Loucy (cell line): ENCODE measurements around the gene SH3PXD2A.

Source experiments
- EZH2phosphoT487 ChIP-seq: fragments of 200-600 bp; IDR thresholded peaks from 2 replicates; pipeline ENCODE4 v1.6.1; 2018; ENCODE audit warnings: antibody characterized with exemption, mild to moderate bottlenecking, moderate library complexity, borderline replicate concordance
- TF ChIP-seq, protein P1 (sequence below): fragments of 200-600 bp; sonication (generic); conservative IDR thresholded peaks from 2 replicates; pipeline ENCODE4 v1.5.1; 2014; ENCODE audit warnings: mild to moderate bottlenecking, antibody characterized with exemption, low read length

DNA sequence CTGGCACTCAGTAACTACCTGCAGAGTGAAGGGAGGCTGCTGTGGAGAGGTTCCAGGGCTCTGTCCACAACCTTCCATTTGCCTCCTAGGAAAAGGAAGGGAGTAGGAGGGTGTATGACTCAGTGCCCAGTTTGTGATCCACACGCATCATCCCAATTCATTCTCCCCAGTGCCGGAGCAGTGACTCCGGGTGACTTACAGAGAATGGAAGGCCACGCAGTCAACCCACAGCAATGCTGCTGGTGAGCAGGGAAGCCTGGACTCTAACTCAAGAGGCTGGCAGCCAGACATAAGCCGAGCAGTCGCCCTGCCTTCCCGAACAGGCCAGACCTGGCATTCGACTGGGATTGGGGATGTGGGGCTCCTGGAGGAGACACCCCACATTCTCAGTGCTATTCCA lies 139.9 kb downstream of the SH3PXD2A start:
- TF ChIP-seq, protein P1, sequence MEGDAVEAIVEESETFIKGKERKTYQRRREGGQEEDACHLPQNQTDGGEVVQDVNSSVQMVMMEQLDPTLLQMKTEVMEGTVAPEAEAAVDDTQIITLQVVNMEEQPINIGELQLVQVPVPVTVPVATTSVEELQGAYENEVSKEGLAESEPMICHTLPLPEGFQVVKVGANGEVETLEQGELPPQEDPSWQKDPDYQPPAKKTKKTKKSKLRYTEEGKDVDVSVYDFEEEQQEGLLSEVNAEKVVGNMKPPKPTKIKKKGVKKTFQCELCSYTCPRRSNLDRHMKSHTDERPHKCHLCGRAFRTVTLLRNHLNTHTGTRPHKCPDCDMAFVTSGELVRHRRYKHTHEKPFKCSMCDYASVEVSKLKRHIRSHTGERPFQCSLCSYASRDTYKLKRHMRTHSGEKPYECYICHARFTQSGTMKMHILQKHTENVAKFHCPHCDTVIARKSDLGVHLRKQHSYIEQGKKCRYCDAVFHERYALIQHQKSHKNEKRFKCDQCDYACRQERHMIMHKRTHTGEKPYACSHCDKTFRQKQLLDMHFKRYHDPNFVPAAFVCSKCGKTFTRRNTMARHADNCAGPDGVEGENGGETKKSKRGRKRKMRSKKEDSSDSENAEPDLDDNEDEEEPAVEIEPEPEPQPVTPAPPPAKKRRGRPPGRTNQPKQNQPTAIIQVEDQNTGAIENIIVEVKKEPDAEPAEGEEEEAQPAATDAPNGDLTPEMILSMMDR = no peak
- TF ChIP-seq EZH2phosphoT487 = no peak
